GM12873 (cell line): ENCODE results near the gene ENPP3.

ENCODE experiments used
- CTCF ChIP-seq: IDR thresholded peaks from 2 replicates; pipeline ENCODE4 v1.5.1; 2012; ENCODE audit warnings: low read depth, mild to moderate bottlenecking, moderate library complexity, low read length, control low read depth; ENCODE audit not compliant: insufficient read depth; ENCODE audit errors: missing control alignments

ENPP3 gene

GRCh38 chr6:131739136-131739535 lies 102.0 kb downstream of the ENPP3 start:
- no peak for TF ChIP-seq CTCF

- TF ChIP-seq CTCF: no peak
These were observed 103.1 kb downstream of the ENPP3 start for GRCh38 chr6:131740161-131740560.

- TF ChIP-seq CTCF: no peak
These were observed 104.7 kb downstream of the ENPP3 start for GRCh38 chr6:131741688-131742393.

GRCh38 chr6:131744432-131745287 lies 107.6 kb downstream of the ENPP3 start:
- no peak for TF ChIP-seq CTCF

- no peak for TF ChIP-seq CTCF
These were observed 108.4 kb downstream of the ENPP3 start for GRCh38 chr6:131745476-131745875.

GRCh38 chr6:131747821-131748353 lies 110.8 kb downstream of the ENPP3 start:
- TF ChIP-seq CTCF: no peak

GRCh38 chr6:131749023-131749422 lies 111.9 kb downstream of the ENPP3 start:
- no peak for TF ChIP-seq CTCF
